ENCODE data around the gene CYP2F1. TPM values are rescaled to one million over a fixed set of nuclear protein-coding genes. Genes with fewer than 3 reads are reported as not detected.
A peak's percentile ranks its signal among the peaks of the same experiment; 100 is the strongest.
"Not testable (repeated sequence)": the region's sequence is repeated elsewhere in the genome, so short reads cannot be mapped to it uniquely, and the experiment has no call there.

CYP2F1 gene
- total RNA-seq, 1 experiment from 2014 or later, result not detected

GRCh38 chr19:41120929-41121911 lies 7.0 kb downstream of the CYP2F1 start:
- CTCF ChIA-PET; DNase-seq (ENCODE audit: low read depth, low spot score); H2AFZ ChIP-seq (ENCODE audit: low read depth, low read length, poor library complexity, severe bottlenecking); H3K4me1 ChIP-seq (ENCODE audit: control insufficient read depth in 1 of 2, insufficient read depth in 2 of 2, low read length in 2 of 2); H3K9me2 ChIP-seq (ENCODE audit: insufficient read depth); H3K27me3 ChIP-seq (ENCODE audit: insufficient read depth, low read length); BruUV-seq (replicated peaks); H4K20me1 ChIP-seq (ENCODE audit: insufficient read depth); RAD21 ChIA-PET (ENCODE audit: low non-redundant PET in 1 of 2, low total read pairs in 2 of 2, uncharacterized antibody in 2 of 2, unreplicated experiment in 2 of 2); H3K9me3 ChIP-seq (ENCODE audit: control insufficient read depth in 1 of 2, insufficient read depth in 1 of 2, low read depth in 1 of 2, low read length in 2 of 2); H3K27ac ChIP-seq (ENCODE audit: low read depth, low read length); H3K79me2 ChIP-seq (ENCODE audit: insufficient read depth, low read length); H3K4me3 ChIP-seq (replicated peaks in 1 of 2; ENCODE audit: low read depth in 1 of 2, low read length in 2 of 2); intact Hi-C loops (cut with micrococcal nuclease); H3K9ac ChIP-seq (ENCODE audit: low read length); H3K4me2 ChIP-seq (ENCODE audit: low read length); POLR2A ChIA-PET; H3K36me3 ChIP-seq (ENCODE audit: control insufficient read depth in 1 of 2, insufficient read depth in 2 of 2, low read length in 2 of 2): not testable (repeated sequence)
- ATAC-seq, result peak; percentile 61

DNA sequence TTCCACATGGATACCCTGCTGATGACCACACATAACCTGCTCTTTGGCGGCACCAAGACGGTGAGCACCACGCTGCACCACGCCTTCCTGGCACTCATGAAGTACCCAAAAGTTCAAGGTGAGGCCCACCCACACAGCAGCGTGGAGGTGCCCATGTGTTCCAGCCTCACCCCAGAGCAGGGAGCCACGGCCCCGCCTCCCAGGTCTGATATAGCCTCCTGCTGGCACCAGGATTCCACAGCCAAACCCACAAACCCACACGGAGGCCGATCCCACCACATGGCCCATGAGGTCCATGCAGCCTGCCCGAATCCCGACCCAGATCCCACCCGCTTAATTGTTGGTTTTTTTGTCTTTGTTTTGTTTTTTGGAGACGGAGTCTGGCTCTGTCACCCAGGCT lies 8.6 kb downstream of the CYP2F1 start:
- H3K9ac ChIP-seq (ENCODE audit: low read length); BruUV-seq (replicated peaks); H3K9me3 ChIP-seq (ENCODE audit: control insufficient read depth in 1 of 2, insufficient read depth in 1 of 2, low read depth in 1 of 2, low read length in 2 of 2); RAD21 ChIA-PET (ENCODE audit: low non-redundant PET in 1 of 2, low total read pairs in 2 of 2, uncharacterized antibody in 2 of 2, unreplicated experiment in 2 of 2); intact Hi-C loops (cut with micrococcal nuclease); H3K27ac ChIP-seq (ENCODE audit: low read depth, low read length); ATAC-seq; H3K36me3 ChIP-seq (ENCODE audit: control insufficient read depth in 1 of 2, insufficient read depth in 2 of 2, low read length in 2 of 2); H2AFZ ChIP-seq (ENCODE audit: low read depth, low read length, poor library complexity, severe bottlenecking); H3K4me2 ChIP-seq (ENCODE audit: low read length); H4K20me1 ChIP-seq (ENCODE audit: insufficient read depth); H3K79me2 ChIP-seq (ENCODE audit: insufficient read depth, low read length); DNase-seq (ENCODE audit: low read depth, low spot score); H3K27me3 ChIP-seq (ENCODE audit: insufficient read depth, low read length); H3K9me2 ChIP-seq (ENCODE audit: insufficient read depth); CTCF ChIA-PET; POLR2A ChIA-PET; H3K4me3 ChIP-seq (replicated peaks in 1 of 2; ENCODE audit: low read depth in 1 of 2, low read length in 2 of 2): not testable (repeated sequence)
- H3K4me1 ChIP-seq (ENCODE audit: control insufficient read depth in 1 of 2, insufficient read depth in 2 of 2, low read length in 2 of 2), result peaks cover 0 to 10% of the 10 kb centered on the region in 2 experiments; a peak in 2 of 4 replicates
